B cell (primary cell): ENCODE measurements around the gene NDUFB10. TPM values are rescaled to one million over a fixed set of nuclear protein-coding genes. Genes with fewer than 3 reads are reported as not detected.
A peak's percentile ranks its signal among the peaks of the same experiment; 100 is the strongest.

ENCODE experiments used
- ATAC-seq: fragments of 200-7000 bp; cut with Tn5 transposase; one replicate; pipeline ENCODE4 v1.10.0; 2021; ENCODE audit warnings: low read depth, mild to moderate bottlenecking, moderate number of reproducible peaks, moderate library complexity
- CTCF ChIA-PET: fragments of 350-600 bp; sonication (Branson Sonifier 250); formaldehyde crosslinking; loops from one replicate; lab custom pipeline; 2021; ENCODE audit warnings: antibody characterized with exemption, inconsistent platforms; lab: Charles Lee
- POLR2A ChIA-PET: fragments of 350-600 bp; sonication (Branson Sonifier 250); formaldehyde crosslinking; loops from one replicate; lab custom pipeline; 2021; ENCODE audit warnings: antibody characterized with exemption; lab: Charles Lee
- DNase-seq: peaks from one replicate; pipeline ENCODE4 v3.0.0; 2013
- H2AFZ ChIP-seq: 2 replicates; pipeline ENCODE4 v1.6.1; 2012; ENCODE audit warnings: mild to moderate bottlenecking, low read depth, low read length; ENCODE audit not compliant: insufficient read depth, poor library complexity, severe bottlenecking
- H3K27ac ChIP-seq, 2 donors: 1 replicate in 1 of 2; 2 replicates in 1 of 2; pipeline ENCODE4 v1.5.1; 2012 to 2013; ENCODE audit warnings: low read length in 2 of 2, mild to moderate bottlenecking in 2 of 2, moderate library complexity in 1 of 2
- H3K27me3 ChIP-seq, 4 experiments: fragments of 200-600 bp in 1 of 4; sonication (generic) in 1 of 4; replicated peaks in 1 of 4; 1 replicate in 2 of 4; 2 replicates in 2 of 4; pipeline versions ENCODE4 v1.6.1 to v1.7.0; 2013 to 2016; ENCODE audit warnings: low read length in 3 of 4, mild to moderate bottlenecking in 2 of 4, mixed read lengths in 1 of 4, moderate library complexity in 1 of 4; ENCODE audit not compliant: insufficient read depth in 4 of 4, control insufficient read depth in 3 of 4; ENCODE audit errors: control extremely low read depth in 1 of 4
- H3K36me3 ChIP-seq, 2 experiments: replicated peaks in 1 of 2; 1 replicate in 1 of 2; 2 replicates in 1 of 2; pipeline versions ENCODE4 v1.6.1 to v1.7.1; 2013; ENCODE audit warnings: low read length in 1 of 2; ENCODE audit not compliant: insufficient read depth in 2 of 2, control insufficient read depth in 1 of 2; ENCODE audit errors: control extremely low read depth in 1 of 2, extremely low read depth in 1 of 2
- H3K4me1 ChIP-seq, 2 donors: fragments of 200-600 bp in 1 of 2; sonication (generic) in 1 of 2; 1 replicate in 1 of 2; 2 replicates in 1 of 2; pipeline versions ENCODE4 v1.5.1 to v1.6.1; 2013 to 2017; ENCODE audit warnings: low read length in 2 of 2; ENCODE audit not compliant: control insufficient read depth in 2 of 2, insufficient read depth in 2 of 2
- H3K4me2 ChIP-seq: replicated peaks from 2 replicates; pipeline ENCODE3; 2012; ENCODE audit warnings: mild to moderate bottlenecking, low read depth, low read length; ENCODE audit not compliant: poor library complexity, severe bottlenecking
- H3K4me3 ChIP-seq, 5 experiments: fragments of 200-600 bp in 1 of 5; sonication (generic) in 1 of 5; 1 replicate in 3 of 5; 2 replicates in 2 of 5; pipeline versions ENCODE4 v1.5.1 to v1.7.0; 2011 to 2016; ENCODE audit warnings: low read length in 4 of 5, mild to moderate bottlenecking in 4 of 5, low read depth in 2 of 5, control low read depth in 1 of 5, moderate library complexity in 1 of 5; ENCODE audit not compliant: insufficient read depth in 1 of 5; ENCODE audit errors: control extremely low read depth in 1 of 5, extremely low read depth in 1 of 5
- H3K79me2 ChIP-seq: fragments of 200-600 bp; sonication (generic); one replicate; pipeline ENCODE4 v1.6.0; 2016; ENCODE audit warnings: low read length; ENCODE audit not compliant: control insufficient read depth, insufficient read depth
- H3K9ac ChIP-seq: fragments of 200-600 bp; sonication (generic); 2 replicates; pipeline ENCODE4 v1.6.1; 2017; ENCODE audit warnings: mild to moderate bottlenecking, low read length, moderate library complexity
- H3K9me3 ChIP-seq, 3 donors: one replicate each; pipeline versions ENCODE4 v1.6.1 to v1.7.1; 2013; ENCODE audit warnings: low read length in 2 of 3; ENCODE audit not compliant: control insufficient read depth in 2 of 3, insufficient read depth in 1 of 3; ENCODE audit errors: control extremely low read depth in 1 of 3
- H4K20me1 ChIP-seq: 2 replicates; pipeline ENCODE4 v1.6.0; 2012; ENCODE audit warnings: mild to moderate bottlenecking, low read length; ENCODE audit not compliant: insufficient read depth, control insufficient read depth, poor library complexity, severe bottlenecking
- H3K27ac Mint-ChIP-seq: one replicate; pipeline ENCODE4 v1.8.0; 2021; ENCODE audit warnings: mixed read lengths
- H3K27me3 Mint-ChIP-seq: one replicate; pipeline ENCODE4 v1.8.0; 2021; ENCODE audit warnings: mixed read lengths
- H3K4me1 Mint-ChIP-seq: one replicate; pipeline ENCODE4 v1.8.0; 2021; ENCODE audit warnings: mixed read lengths
- H3K4me3 Mint-ChIP-seq: one replicate; pipeline ENCODE4 v1.8.0; 2021; ENCODE audit warnings: mixed read lengths
- H3K9me3 Mint-ChIP-seq: one replicate; pipeline ENCODE4 v1.8.0; 2022; ENCODE audit warnings: mixed read lengths; ENCODE audit not compliant: insufficient read depth
- CTCF ChIP-seq: fragments of 200-600 bp; IDR thresholded peaks from one replicate; pipeline ENCODE4 v1.8.0; 2022; ENCODE audit warnings: antibody characterized with exemption, mild to moderate bottlenecking
- EZH2 ChIP-seq: IDR thresholded peaks from 2 replicates; pipeline ENCODE4 v1.6.1; 2012; ENCODE audit warnings: borderline replicate concordance, low read depth, mild to moderate bottlenecking, moderate library complexity, low read length; ENCODE audit not compliant: insufficient read depth, poor library complexity, severe bottlenecking
- WGBS: methylation state at CpG from one replicate; pipeline ENCODE4 v1.1.5; 2013; ENCODE audit warnings: missing lambda C conversion rate; ENCODE audit not compliant: insufficient coverage; 5-methylcytosine and 5-hydroxymethylcytosine counted together
- intact Hi-C: fragments of 100-400 bp; cut with micrococcal nuclease; formaldehyde crosslinking; loops from one replicate; pipeline ENCODE4 v1.10.0; 2022
- polyA plus RNA-seq: library from polyadenylated mRNA; depleted of rRNA; stranded (reverse); fragments of >200 nt; gene quantifications from 2 replicates; pipeline ENCODE4 v1.2.3, GENCODE V29; 2012
- total RNA-seq, 2 donors: library from RNA; stranded (reverse); fragments of 120-200 nt in 1 of 2; gene quantifications; 1 replicate in 1 of 2; 2 replicates in 1 of 2; pipeline versions ENCODE4 v1.2.3 to v1.2.4, GENCODE V29; 2013 to 2022

Gene NDUFB10
- total and polyA plus RNA-seq, 2 donors (not counting 1 experiment from before 2014, with no cell fraction given): 70.4 to 92.6 TPM

- Histone ChIP-seq H3K4me3 (peak within 1 kb of the TSS; percentile 42 to 83 (median 73)), H3K79me2 (no peaks in the 10 kb centered on the region), H2AFZ (peak within 1 kb of the TSS; percentile 91), H3K36me3 (peaks cover 0 to 8% of the 10 kb centered on the region in 2 experiments), H3K9ac (peak within 1 kb of the TSS; percentile 82), H4K20me1 (no peaks in the 10 kb centered on the region), H3K4me1 (peaks cover 14 to 19% of the 10 kb centered on the region in 2 donors), H3K4me2 (peak within 1 kb of the TSS; percentile 81), H3K27me3 (no peaks in the 10 kb centered on the region), H3K27ac (peak within 1 kb of the TSS; percentile 25 to 64), H3K9me3 (no peaks in the 10 kb centered on the region)
- CTCF ChIA-PET: interaction anchor here (0.8 to 1.7 kb wide), 3 partner anchors 15 to 79 kb away, joined by 3 to 6 read pairs (median 5); partner anchors contain the start of gene RPS2
- intact Hi-C loops: loop anchor here (1.0 to 10.0 kb wide), 2 partner anchors 14 to 52 kb away; no protein-coding TSS in a partner anchor
- TF ChIP-seq EZH2 (no peak), CTCF (no peak)
- peak within 1 kb of the TSS; percentile 90 for H3K4me3 Mint-ChIP-seq
- DNase-seq: peak; percentile 99
- POLR2A ChIA-PET: interaction anchor here (0.8 to 1.4 kb wide), 7 partner anchors 11 to 212 kb away, joined by 3 to 12 read pairs (median 4); partner anchors contain the start of genes NTHL1, RPS2, TRAF7 and TSC2
- no peaks in the 10 kb centered on the region for H3K27me3 Mint-ChIP-seq
- WGBS: 2% methylated on average over 73 of the region's 77 CpGs
- ATAC-seq: peak; percentile 99
- no peaks in the 10 kb centered on the region for H3K9me3 Mint-ChIP-seq
- H3K4me1 Mint-ChIP-seq: peaks cover 21% of the 10 kb centered on the region
- peak within 1 kb of the TSS; percentile 80 for H3K27ac Mint-ChIP-seq
These were observed 16.3 kb upstream of the NDUFB10 start, which contains the start of gene MSRB1 for GRCh38 chr16:1942810-1943726. Gene MSRB1, minus strand, starts transcription at chr16:1943199. Its CDS starts 43 bp downstream, at chr16:1943156.
